SW 1271 (cell line): ENCODE results near the gene PDYN.

Experiments used
- DNase-seq, 2 experiments: peaks; one replicate each; lab custom pipeline; 2025; lab: John Stamatoyannopoulos, UW

The PDYN gene

DNA sequence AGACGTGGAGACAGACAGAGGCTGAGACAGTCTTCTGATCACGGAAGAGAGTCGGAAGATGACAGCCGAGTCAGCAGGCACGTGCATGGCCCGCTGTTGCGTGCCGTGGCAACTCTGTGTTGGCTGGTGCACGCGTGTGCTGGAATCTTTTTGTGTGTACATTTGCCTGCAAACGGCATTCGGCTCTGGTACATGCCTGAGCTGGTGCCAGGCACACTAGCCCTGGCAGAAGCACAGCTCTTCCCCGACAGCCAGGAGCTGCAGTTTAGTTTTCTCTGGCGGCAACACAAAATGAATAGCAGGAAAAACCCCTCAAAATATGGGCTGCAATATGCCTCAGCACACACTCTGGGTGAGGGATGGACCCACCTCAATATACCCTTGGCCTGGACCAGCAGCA, 769 bp upstream of the PDYN start:
- DNase-seq = no peak

DNA sequence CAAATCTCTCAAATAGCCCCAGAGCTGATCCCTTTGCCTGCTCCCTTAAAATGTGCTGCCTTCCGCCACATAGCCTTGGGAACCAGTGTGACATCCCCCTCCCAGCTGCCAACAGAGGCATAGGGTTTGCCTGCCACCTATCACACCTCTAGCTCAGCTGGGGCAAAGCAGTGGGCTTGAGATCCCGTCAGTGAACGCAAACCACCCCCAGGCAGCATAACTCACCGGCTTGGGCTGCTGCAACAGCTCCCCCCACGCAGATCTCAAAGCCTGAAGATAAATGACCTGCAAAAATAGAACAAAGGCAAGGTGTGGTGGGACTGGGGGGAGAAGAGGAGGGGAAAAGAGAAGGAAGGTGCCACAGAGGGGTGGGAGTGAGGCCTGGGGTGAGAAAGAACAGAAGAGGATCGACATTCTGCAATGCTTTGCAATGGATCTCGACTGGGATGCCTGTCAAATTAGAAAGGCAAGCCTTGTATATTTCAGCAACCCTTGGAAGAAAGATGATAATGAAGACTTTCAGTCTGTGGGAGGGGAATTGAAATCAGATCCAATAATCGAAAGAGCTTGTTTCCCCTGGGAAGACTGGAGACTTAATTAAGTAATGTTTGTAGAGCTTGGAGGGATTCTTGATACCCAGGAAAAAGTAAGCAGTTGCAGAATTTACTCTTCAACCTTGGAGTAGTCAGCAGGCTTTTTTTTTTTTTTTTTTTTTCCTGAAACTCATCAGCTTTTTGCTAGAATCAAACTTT, 1.3 kb downstream of the PDYN start:
- no peak for DNase-seq

DNA sequence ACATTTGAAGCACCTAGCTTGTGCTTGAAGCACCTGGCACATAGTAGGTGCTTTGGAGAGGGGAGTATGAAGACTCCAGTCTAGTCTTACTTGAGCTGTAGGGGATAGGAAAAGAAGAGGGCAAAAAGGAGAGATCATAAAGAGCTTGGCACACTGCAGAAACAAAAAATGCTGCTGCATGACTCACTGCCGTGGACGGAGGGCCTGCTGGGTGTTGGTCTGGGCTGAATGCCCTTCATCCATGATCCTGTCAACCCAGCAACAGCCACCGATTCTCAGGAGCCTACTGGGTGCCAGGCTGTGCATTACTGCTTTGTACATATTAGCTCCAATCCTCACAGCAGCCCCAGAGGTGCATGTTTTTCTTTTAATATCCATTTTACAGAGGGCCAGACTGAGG, 6.0 kb downstream of the PDYN start:
- DNase-seq = no peak

DNA sequence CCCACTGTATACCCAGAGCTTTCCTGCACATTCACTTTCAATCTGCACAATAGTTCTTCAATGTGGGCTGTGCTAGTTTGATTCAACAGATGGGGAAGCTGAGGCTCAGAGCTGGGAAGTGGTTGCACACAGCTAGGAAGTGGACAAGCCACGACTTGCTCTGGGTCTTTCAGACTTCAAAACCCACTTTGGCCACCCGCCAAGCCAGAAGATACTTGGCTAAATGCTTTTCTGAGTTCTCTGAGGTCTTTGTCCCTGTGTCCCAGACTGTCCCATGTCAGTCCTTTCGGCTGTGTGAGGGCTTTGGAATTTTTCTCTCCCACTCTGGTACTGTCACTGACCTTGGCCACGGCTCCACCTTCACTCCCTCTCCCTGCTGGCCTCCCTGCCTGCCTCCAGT, 10.6 kb downstream of the PDYN start:
- no peak for DNase-seq

DNA sequence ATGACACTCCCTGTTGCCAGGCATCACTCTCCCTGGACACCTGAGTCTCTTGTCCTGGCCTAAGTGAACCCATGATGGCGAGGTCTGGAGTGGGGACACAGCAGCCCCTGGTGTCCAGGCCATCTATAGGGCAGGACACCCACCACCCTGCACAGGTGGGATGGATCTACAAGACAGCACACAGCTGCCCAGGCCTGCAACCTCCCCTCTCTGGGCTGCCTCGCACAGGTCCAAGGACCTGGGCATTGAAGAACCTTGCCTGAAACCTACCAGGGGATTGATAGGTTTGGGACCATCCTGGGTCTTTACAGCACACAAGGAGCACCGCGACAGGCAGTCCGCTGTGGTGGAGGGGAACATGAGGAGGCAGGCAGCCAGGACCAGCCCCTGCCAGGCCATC, 11.2 kb downstream of the PDYN start:
- no peak for DNase-seq

DNA sequence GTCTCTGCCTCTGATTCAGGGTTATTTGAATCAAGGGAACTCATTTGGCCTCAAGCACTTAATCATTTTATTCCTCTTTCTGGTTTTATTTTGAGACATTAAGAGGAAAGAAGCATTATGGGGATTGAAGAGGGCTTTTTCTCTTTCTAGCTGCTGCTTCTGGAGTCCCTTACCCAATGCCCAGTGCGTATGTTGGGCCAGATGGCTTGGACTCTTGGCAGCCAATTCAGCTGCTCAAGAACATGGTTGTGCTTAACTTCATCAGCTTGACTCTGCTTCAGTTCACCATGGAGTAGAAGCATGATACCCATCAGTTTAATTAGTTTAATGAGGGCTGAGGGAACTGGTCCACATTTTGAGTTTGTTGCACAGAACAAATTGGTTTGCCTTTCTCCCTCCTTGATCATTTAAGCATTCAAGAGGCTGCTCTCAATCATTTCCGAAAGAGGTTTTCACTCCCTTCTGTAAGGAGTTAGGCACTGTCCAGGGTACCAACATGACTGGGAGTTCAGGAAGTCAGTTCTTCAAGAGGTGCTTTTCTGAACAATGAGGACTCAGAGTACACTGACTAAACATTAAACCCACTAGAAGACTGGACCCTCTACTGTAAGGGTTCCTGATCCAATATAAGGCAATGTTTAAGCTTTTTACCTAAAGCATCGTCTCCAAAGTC, 14.6 kb downstream of the PDYN start:
- DNase-seq = no peak

DNA sequence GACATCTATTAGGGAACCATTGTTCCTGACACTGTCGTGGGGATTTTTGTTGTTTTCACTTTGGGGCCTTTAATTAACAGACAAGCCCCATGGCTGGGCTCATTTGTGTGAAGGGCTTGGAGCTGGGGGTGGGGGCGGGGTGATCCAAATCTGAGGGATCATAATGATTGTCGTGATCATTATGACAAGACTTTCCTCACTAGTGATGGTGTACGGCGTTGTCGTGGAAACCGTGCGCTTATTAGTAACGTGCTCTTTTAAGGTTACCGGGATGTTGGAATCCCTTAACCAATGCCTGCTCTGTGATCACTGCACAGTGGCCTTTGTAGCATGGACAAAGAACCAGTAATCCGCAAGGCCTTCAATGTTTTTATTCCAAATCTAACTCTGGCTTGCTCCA, 18.6 kb downstream of the PDYN start:
- no peak for DNase-seq

DNA sequence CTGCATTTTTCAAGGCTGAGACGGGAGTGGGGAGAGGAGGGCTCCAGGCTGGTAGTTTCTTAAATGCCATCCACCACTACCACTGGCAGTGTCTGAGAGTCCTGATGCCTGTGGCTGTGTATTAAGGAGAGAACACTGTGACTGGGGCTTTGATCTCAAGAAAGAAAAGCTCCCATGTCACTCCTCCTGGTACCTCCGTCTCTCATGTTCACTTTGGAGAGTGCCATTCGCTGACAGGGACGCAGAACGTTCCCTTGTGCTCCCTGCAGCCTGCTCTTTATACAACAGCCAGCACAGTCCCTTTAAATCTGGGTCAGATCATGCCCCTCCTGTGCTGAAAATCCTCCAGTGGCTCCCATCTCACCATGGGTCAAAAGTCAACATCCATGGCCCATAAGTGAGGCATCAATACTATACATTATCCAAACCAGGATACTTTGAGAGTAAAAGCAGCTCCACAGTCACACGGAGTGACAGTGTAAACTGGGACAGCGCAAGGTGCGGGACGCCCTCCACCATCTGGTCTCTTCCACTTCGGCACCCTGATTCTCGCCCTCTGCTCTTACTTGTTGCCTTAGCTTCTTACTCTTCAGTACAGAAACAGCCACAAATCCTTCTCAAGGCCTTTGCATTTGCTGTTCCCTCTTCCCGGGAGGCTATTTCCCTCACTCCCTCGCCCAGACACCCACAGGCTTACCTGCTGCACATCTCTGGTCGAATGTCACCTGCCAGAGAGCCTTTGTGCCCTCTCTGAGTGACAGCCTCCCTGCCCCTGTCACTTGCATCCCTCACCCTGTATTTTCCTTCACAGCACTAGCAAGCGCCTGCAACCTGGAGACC, 20.0 kb downstream of the PDYN start:
- DNase-seq = no peak

DNA sequence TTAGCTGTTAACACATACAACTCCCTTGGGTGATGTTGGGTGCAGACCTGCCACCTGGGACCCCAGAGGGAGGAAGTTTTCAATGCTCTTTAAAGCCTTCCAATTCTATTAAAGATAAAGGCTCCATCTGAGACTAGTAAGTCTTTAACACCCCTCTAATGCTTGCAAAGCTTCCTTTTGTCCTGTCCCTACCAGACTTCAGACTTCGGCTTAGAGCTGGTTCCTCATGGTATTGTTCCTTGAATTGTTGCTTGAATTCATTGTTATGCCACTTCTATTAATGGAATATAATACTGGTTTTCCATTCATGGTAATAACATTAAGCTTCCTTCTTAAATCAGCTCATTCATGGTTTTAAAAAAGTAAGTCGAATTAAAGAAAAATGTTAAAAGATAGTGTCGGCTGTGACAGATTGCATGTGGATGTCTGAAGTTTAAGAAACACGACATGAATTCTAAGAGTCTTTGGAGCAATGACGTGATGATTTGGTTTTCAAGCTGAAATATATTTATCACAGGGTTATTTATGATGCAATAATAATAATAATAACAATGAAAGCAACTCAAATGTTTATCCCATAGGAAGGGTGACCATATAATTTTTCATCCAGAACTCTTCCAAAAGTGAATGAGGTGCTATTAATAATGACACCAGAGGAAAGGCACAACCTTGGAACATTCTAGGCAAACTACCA, 21.8 kb downstream of the PDYN start:
- no peak for DNase-seq

DNA sequence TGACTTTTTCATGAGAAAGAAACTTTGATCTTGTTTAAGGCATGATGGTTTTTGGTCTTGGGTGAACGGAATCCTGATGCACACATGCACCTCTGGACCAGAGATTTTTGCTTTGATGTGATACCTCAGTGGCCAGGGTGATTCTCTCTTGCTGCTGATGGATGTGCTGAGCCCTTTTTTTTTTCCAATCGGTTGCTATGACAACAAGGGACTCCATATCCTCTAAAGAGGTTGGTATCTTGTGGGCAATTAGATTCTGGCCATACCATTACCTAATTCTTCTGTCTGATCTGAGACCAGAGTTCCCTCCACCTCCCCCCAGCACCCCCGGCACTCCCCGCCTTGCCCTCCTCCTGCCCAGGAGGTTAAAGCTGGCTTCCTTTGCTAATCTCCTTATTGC, 24.9 kb downstream of the PDYN start:
- DNase-seq = no peak

DNA sequence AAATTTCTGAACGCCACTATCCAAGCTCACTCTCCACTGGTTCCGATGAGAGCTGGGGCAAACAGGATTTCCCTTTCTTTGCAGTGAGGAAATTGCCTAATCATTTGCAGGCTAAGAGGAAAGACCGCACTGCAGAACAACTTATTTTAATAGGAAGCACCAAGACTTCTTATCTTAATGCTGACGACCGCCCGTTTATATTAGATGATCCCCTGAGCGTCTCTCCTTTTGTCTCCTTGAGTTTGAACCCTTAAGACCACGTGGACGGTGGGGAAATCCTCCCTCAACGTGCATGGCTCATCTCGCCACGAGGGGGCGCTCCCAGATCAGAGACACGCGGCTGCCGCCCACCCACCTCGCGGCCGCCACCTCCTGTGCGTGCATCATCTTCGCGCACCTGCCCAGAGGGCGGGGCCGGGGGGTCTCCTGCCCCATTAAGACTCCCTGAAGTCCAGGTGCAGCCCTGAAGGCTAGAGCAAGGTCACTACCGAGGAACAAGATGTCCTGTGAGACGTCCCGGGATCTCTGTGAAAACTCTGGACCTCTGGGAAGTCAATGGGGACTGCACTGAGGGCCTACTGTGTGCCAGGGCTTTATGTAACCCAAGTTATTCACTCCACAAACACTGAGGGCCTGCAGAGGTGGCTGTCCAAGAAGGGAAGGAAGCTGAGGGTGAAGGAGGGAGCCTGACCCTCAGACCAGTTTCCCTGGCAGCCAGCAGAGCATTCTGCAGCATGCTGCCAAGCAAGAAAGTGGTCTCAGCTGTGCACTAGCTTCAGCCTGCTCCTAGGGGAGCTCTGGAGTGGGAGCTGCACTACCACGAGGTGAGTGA, 28.1 kb downstream of the PDYN start:
- peak in 1 of 2 experiments; percentile 54 for DNase-seq

DNA sequence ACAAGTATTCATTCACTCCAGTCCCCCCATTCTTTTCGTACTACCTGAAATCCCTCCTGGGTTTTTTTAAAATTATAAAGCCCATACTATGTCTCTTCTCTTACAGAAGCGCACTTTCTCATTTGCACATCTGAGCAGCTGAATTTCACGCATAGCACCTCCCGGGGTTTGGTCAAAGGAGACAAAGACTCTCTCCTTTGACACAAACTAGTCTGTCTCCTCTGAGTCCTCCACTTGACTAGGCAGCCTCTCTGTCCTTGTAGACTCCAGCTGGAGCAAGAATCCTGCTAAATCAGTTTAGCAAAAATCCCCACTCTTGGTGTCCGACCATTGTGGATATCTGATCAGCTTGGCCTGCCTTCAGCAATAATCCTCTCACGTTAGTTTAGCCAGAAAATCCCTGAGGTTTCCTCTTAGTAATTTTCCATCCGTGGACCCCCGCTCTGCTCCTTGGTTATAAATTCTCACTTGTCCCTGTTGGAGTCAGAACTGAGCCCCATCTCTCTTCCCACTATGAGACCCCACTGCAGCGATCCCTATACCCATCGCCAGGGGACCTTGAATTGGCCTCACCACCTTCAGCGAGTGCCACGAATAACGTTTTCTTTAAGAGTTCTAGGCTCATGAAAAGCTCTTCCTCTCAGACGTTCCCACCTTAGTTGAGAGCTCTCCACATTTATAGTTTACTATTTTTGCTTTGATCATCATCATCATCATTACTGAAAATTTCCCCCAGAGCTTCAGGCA, 29.0 kb downstream of the PDYN start:
- DNase-seq = no peak

DNA sequence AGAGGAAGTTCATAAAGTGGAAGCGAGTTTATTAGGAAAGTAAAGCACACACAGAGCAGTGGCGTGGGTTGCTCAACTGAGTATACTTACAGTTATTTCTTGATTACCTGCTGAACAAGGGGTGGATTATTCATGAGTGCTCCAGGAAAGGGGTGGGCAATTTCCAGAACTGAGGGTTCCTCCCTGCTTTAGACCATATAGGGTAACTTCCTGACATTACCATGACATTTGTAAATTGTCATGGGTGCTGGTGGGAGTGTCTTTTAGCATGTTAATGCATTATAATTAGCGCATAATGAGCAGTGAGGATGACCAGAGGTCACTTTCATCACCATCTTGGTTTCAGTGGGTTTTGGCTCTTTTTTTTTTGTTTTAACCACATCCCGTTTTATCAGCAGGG, 29.8 kb downstream of the PDYN start:
- DNase-seq = no peak

DNA sequence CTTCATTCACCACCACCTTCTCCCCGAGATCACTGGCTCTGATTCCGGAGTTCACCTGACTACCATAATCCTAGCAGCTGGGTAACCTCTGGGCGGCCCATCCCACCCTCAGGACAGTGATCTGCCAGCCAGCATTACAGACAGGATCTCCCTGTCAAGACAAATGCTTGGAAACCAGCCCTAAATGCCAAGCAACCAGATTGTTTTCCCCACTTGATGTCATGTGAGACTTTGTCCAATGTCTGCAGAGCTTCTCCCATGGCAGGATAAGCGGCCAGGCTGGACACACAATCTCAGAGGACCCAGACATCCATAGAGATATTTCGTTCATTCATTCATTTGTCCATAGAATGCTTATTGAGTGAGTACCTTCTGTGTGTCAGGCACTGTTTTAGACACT, 32.5 kb downstream of the PDYN start:
- no peak for DNase-seq

DNA sequence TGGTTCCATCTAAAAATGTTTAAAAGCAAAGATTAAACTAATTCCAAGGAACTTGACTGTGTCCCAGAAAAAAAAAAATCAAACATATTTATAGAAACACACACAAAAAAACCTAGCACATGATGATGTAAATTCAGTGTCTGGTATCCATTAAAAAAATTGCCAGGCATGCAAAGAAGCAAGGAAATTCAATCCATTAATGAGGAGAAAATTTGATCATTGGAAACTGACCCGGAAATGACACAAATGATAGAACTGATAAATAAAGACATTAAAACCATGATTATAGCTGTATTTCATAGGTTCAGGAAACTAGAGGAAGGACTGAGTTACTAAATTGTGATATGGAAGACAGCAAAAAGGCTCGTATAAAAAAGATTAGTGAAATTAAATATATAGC, 34.7 kb downstream of the PDYN start:
- no peak for DNase-seq

DNA sequence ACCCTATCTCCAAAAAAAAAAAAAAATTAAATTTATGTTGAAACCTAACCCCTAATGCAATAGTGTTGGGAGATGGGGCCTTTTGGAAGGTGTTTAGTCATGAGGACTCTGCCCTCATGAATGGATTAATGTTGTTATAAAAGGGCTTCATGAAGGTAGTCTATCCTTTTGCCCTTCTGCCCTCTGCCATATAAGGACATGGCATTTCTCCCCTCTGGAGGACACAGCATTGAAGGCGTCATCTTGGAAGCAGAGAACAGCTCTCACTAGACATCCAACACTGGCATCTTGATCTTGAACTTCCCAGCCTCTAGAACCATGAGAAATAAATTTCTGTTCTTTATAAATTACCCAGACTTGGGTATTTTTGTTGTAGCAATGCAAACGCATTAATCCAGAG, 35.4 kb downstream of the PDYN start:
- no peak for DNase-seq

DNA sequence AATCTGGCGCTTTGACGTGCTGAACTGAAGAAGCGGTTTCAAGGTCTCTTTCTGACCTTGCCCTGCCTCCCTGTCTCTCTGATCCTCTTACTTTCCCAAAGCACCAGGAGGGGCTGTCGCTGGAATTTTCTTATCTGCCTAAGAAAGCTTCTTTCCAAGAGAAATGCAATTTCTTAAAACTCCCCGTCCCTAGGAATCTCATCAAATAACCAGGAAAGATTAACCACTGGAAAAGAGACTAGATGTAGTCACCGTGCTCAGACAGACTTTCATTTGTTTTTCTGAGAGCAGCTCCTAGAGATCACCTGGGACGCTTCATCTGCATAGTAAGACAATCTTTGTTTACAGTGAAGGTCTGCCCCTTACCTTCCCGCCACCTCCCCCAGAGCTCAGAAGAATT, 38.6 kb downstream of the PDYN start:
- no peak for DNase-seq

DNA sequence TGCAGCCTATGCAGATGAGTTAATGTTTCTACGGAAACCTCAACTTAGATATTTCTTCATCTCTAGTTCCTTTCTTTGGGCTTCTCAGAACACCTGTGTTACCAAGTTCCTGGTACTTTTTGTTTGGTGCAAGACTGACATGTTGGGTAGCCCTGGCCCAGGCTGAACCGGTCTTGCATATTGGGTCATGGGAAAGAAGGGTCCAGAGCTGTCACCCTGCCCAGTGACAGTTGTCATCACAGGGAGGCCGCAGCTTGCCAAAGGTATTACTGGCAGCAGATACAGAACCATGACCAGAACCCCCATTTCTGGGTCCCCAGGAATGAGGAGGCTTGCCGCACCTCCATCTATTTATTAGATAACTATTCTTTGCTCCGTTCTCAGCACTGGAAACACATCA, 40.2 kb downstream of the PDYN start:
- DNase-seq = no peak

DNA sequence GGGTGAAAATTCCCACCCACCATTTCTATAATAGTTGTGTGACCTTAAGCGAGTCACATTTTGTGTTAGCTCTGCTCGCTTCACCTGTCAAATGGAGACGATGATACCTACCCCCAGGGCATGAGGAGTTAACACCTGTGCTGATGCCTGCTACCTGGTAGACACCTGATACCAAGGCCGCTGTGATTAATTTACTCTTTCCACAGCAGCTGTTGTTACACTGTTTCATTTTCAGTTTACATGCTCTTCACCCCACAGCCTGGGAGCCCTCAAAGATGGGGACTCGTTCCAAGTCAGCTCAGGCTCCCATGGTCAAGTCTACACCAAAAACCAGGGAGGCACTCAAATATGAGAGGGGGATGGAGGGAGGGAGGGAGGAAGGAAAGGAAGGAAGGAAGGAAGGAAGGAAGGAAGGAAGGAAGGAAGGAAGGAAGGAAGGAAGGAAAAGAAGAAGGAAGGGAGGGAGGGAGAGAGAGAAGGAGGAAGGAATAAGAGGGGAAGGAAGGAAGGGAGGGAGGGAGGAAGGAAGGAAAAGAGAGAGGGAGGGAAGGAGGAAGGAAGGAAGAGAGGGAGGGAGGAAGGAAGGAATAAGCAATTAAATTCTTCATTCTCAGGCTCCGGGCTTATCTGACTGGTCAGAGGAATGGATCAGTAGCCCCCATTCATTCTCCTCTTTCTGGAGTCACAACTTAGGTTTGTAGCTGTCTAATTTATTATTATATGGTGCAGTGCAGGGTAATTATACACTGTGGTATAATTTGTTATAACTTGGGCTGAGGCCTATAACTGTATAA, 40.9 kb downstream of the PDYN start:
- DNase-seq = no peak
